Breast epithelium (tissue), 4 donors: ENCODE measurements around the gene FAM76B. TPM values are rescaled to one million over a fixed set of nuclear protein-coding genes. Genes with fewer than 3 reads are reported as not detected.

Source experiments
- DNase-seq, 2 donors: peaks; one replicate each; pipeline ENCODE4 v3.0.0-alpha.2; 2019; ENCODE audit warnings: low spot score in 2 of 2
- H3K27ac ChIP-seq, 2 donors: fragments of 200-600 bp; sonication (generic) in 1 of 2; one replicate each; pipeline ENCODE4 v1.5.1; 2016 to 2019; ENCODE audit warnings: mild to moderate bottlenecking in 1 of 2
- H3K27me3 ChIP-seq, 2 donors: fragments of 200-600 bp; sonication (generic) in 1 of 2; one replicate each; pipeline versions ENCODE4 v1.5.1 to v1.6.0; 2017 to 2019; ENCODE audit warnings: control low read depth in 1 of 2, mild to moderate bottlenecking in 1 of 2
- H3K36me3 ChIP-seq: fragments of 200-600 bp; one replicate; pipeline ENCODE4 v1.5.1; 2019
- H3K4me1 ChIP-seq, 2 donors: fragments of 200-600 bp; sonication (generic); one replicate each; pipeline ENCODE4 v1.5.1; 2016 to 2019; ENCODE audit warnings: control low read depth in 1 of 2
- H3K4me3 ChIP-seq, 3 donors: fragments of 200-600 bp; sonication (generic); 1 replicate in 2 of 3; 2 replicates in 1 of 3; pipeline ENCODE4 v1.5.1; 2016 to 2019; ENCODE audit warnings: mild to moderate bottlenecking in 3 of 3, moderate library complexity in 2 of 3
- H3K9me3 ChIP-seq, 2 donors: fragments of 200-600 bp; sonication (generic) in 1 of 2; one replicate each; pipeline ENCODE4 v1.5.1; 2016 to 2019; ENCODE audit warnings: control low read depth in 1 of 2
- CTCF ChIP-seq, 3 donors: fragments of 450-650 bp; IDR thresholded peaks; one replicate each; pipeline ENCODE4 v1.5.1; 2016 to 2017; ENCODE audit warnings: antibody characterized with exemption in 3 of 3, mild to moderate bottlenecking in 3 of 3, moderate library complexity in 3 of 3
- POLR2A ChIP-seq: fragments of 450-650 bp; IDR thresholded peaks from one replicate; pipeline ENCODE4 v1.6.1; 2016; ENCODE audit warnings: antibody characterized with exemption, mild to moderate bottlenecking, moderate library complexity
- POLR2AphosphoS5 ChIP-seq, 3 donors: sonication (generic); formaldehyde crosslinking; IDR thresholded peaks; one replicate each; pipeline ENCODE4 v1.6.1; 2017; ENCODE audit warnings: antibody characterized with exemption in 3 of 3
- intact Hi-C: fragments of 100-400 bp; cut with DNase I; formaldehyde crosslinking; loops from one replicate; pipeline ENCODE4 v1.15.1; 2023; ENCODE audit warnings: low total_unique reads
- total RNA-seq, 3 donors: library from RNA; depleted of rRNA; stranded (reverse); fragments of >200 nt; gene quantifications; one replicate each; pipeline ENCODE4 v1.1.0, GENCODE V29; 2016

The FAM76B gene
- total RNA-seq, 3 donors from 2014 or later: 42.1 to 69.7 (median 48.8) TPM

DNA sequence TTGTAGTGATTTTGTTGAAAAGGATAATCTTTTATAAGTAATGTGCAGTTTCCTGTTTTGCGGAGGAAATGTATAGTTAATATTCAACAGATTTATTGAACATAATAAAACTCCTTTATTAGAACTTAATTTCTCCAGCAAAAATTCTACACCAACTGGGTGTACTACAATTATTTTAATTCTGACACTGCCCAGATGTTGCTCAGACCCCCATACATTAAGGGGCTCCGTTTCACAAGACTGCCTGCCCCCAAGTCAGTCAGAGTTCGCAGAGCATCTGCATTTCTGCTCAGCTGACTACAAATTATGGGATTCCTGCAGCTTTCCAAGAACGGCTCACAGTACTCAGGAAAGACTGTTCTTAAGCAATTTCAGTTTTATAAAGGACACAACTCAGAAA, 6.9 kb upstream of the FAM76B start:
- Histone ChIP-seq H3K27me3 (no peaks in the 10 kb centered on the region), H3K27ac (no peak overlapping the region), H3K9me3 (no peaks in the 10 kb centered on the region), H3K36me3 (no peaks in the 10 kb centered on the region), H3K4me3 (no peak overlapping the region), H3K4me1 (no peaks in the 10 kb centered on the region)
- intact Hi-C loops: no loop called here
- no peak for DNase-seq
- no peak for TF ChIP-seq POLR2A
- no peak for TF ChIP-seq POLR2AphosphoS5 (IDR thresholded peaks at IDR 0.05)
- TF ChIP-seq CTCF (IDR thresholded peaks at IDR 0.05): no peak

DNA sequence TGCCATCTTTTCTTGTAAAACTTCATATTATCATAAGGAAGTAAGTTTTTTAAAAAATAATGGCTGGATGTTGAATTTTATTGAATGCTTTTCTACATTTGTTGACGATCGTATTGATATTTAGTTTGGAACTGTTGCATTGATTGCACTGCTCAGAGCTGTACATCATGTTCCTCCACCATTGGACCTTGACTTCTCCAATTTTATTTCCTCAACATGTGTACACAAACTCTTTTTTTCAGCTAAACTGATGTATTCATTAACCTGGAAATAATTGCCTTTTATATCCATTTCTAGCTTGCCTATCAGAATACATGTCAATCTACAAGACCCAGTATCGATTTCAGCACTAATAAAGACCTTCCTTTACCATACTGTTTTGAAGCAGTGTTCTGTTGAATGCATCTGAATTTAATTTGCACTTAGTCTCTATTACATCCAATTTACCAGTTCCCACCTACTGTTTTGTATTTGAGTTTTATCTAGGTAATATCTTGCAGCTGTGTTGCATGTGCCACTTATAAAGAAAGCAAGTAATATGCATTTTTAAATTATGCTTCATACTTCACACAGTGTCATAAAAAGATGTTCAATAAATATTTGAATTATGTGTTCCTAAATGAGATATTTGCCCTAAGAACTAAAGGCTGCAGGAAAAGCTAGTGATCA, 6.2 kb upstream of the FAM76B start:
- Histone ChIP-seq H3K4me1 (no peaks in the 10 kb centered on the region), H3K27ac (no peak overlapping the region), H3K9me3 (no peaks in the 10 kb centered on the region), H3K36me3 (no peaks in the 10 kb centered on the region), H3K4me3 (no peak overlapping the region), H3K27me3 (no peaks in the 10 kb centered on the region)
- intact Hi-C loops: no loop called here
- no peak for DNase-seq
- TF ChIP-seq POLR2A: no peak

DNA sequence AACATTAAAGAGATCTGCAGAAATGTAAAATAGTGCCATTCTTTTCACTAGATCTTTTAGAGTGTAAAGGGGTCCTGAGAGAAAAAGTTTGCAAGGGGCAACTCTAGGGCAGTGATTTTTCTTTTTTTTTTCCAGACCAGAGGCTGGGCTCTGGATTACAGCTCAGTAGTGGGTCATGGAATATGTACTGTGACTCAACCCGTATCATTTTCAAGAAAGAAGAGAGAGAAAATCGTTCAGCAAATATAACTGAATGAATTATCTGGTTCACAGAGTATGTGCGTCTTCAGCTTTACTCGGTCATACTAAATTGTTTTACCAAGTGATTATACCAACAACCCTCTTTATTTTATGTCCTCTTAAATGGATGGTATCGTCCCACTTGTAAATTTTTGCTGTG, 4.5 kb upstream of the FAM76B start:
- Histone ChIP-seq H3K4me3 (no peak overlapping the region), H3K36me3 (no peaks in the 10 kb centered on the region), H3K27me3 (no peaks in the 10 kb centered on the region), H3K9me3 (no peaks in the 10 kb centered on the region), H3K4me1 (no peaks in the 10 kb centered on the region), H3K27ac (no peak overlapping the region)
- TF ChIP-seq CTCF (IDR thresholded peaks at IDR 0.05) (no peak), POLR2A (no peak), POLR2AphosphoS5 (IDR thresholded peaks at IDR 0.05) (no peak)
- DNase-seq: no peak
- intact Hi-C loops: no loop called here

- Histone ChIP-seq H3K36me3 (no peaks in the 10 kb centered on the region), H3K4me3 (no peak overlapping the region), H3K27ac (no peak overlapping the region), H3K4me1 (peaks cover 0 to 4% of the 10 kb centered on the region in 2 donors), H3K9me3 (no peaks in the 10 kb centered on the region), H3K27me3 (no peaks in the 10 kb centered on the region)
- TF ChIP-seq CTCF (IDR thresholded peaks at IDR 0.05) (no peak), POLR2A (no peak), POLR2AphosphoS5 (IDR thresholded peaks at IDR 0.05) (no peak)
- intact Hi-C loops: no loop called here
- no peak for DNase-seq
Observed at GRCh38 chr11:95793116-95793515, 3.5 kb upstream of the FAM76B start.

DNA sequence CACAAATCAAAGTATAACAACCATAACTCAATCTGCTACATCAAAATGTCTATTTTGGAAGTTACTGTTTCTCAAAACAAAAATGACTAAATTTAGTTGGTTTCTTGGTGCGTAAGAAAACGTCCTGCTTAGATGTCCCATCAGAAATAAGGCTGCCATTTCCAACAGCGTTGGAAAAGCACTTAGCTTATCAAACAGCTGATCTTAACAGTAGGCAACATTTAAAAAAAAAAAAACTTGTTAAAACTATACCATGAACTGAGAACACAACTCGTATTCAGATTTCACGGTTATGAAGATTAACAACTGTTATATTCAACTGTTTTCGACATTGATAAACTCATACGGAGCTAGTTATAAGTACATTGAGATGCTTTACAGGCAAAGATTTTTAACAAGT, 3.1 kb upstream of the FAM76B start:
- Histone ChIP-seq H3K9me3 (no peaks in the 10 kb centered on the region), H3K4me3 (no peak overlapping the region), H3K36me3 (no peaks in the 10 kb centered on the region), H3K27ac (no peak overlapping the region), H3K27me3 (no peaks in the 10 kb centered on the region), H3K4me1 (peaks cover 0 to 8% of the 10 kb centered on the region in 2 donors)
- no peak for DNase-seq
- no peak for TF ChIP-seq CTCF (IDR thresholded peaks at IDR 0.05)
- intact Hi-C loops: no loop called here

DNA sequence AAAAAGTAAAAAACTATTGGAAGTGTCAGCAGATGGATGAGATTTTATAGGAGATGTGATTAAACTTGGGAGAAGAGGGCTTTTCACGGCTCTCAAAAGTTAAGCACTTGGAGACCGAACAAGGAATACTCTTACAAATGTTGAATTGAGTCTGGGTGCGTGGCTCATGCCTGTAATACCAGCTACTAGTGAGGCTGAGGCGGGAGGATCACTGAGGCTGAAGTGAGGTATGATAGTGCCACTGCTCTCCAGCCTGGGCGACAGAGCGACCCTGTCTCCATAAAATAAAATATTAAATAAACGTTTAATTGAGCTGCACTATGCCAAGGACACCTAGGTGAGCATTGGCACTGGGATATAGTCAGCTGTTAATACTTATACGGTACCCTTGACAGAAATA, 2.6 kb upstream of the FAM76B start:
- no peak for TF ChIP-seq POLR2A
- no peak for TF ChIP-seq CTCF (IDR thresholded peaks at IDR 0.05)
- no peak for TF ChIP-seq POLR2AphosphoS5 (IDR thresholded peaks at IDR 0.05)
- Histone ChIP-seq H3K36me3 (no peaks in the 10 kb centered on the region), H3K27me3 (no peaks in the 10 kb centered on the region), H3K9me3 (no peaks in the 10 kb centered on the region), H3K27ac (no peak overlapping the region), H3K4me1 (peaks cover 0 to 9% of the 10 kb centered on the region in 2 donors), H3K4me3 (no peak overlapping the region)
- DNase-seq: no peak
- intact Hi-C loops: no loop called here
